ENCODE data around the gene CDH4. TPM values are rescaled to one million over a fixed set of nuclear protein-coding genes. Genes with fewer than 3 reads are reported as not detected.

Gene CDH4
- total RNA-seq, 2 donors from 2014 or later = 0.06 to 0.08 TPM

DNA sequence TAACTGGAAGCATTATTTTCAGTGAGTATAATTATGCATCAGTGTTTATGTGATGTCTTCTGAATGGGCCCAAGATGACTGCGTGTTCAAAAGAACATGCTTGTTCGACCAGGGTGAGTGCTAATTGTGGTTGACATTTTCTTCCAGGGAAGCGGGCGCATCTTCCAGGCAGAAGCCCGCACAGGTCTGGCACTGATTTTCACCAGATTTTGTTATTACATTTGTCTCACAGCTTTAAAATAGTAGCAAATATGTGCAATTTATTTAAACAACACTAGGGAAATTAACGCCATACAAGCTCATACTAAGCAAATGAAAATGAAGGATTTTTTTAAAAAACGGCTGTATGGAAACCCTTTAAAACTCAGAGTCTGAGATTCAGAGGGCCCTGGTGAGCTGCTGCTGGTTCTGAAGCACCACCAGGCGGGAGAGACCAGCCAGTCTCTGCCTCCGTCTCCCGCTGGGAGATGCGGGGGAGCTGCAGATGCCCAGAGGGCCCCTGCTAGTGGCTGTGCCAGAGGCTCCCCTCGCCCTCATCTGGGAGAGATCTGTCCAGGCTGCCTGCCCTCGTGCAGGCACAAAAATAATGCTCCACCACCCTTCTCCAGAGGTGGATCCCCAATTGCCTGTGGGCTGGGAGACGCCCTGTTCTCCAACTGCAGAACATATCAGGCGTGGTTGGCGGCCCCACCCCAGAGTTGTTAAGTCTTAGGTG is 516.7 kb downstream of the CDH4 start:
- ATAC-seq (no peak), DNase-seq (no peak)
- intact Hi-C loops (cut with DNase I) = no loop called here

DNA sequence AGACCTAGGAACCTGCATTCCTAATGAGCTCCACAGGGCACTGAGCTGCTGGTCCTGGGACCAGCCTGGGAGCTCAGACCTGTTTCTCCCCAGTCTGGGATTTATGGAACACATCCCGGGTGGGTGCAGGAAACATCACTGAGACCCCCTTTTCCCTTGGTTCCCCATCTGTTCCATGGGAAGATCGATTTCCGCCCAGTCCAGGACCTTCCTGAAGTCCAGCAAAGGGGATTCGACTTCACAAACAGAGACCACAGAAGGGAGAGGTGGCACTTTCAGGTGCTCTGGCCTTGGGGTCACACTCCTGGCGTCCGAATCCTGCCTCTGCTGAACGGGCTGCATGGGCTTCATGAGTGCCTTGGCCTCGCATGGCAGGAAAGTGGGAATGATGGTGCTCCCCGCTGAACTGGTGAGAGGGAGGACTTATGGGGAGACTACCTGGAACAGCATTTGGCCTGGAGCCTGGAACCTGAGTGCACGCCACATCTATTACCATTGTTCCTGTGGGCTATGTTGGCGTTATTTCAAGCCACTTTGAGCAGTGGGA is 517.3 kb downstream of the CDH4 start:
- intact Hi-C loops (cut with DNase I) = no loop called here
- ATAC-seq = no peak
- no peak for DNase-seq

DNA sequence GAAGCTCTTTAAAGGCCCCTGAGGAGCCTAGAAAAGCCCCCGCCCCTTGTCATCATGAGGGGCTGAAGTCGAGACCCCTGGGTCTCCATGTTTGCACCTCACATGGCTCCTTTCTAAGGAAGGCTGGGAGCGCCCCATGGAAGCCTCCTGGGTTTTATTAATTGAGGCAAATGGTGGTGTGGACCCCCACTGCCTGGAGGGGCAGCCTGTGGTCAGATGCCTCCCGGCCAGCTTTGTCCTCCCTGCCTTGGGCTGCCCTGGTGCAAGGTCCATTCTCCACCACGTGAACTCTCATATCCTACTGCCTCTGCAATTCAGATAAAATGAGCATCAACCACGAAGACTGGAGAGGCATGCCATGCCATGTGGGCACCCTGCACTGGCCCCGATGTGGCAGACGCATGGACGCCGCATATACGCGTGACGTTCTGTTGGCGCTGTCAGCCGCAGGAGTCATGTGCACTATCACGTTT is 518.1 kb downstream of the CDH4 start:
- DNase-seq (no peak), ATAC-seq (no peak)
- intact Hi-C loops (cut with DNase I) = no loop called here

DNA sequence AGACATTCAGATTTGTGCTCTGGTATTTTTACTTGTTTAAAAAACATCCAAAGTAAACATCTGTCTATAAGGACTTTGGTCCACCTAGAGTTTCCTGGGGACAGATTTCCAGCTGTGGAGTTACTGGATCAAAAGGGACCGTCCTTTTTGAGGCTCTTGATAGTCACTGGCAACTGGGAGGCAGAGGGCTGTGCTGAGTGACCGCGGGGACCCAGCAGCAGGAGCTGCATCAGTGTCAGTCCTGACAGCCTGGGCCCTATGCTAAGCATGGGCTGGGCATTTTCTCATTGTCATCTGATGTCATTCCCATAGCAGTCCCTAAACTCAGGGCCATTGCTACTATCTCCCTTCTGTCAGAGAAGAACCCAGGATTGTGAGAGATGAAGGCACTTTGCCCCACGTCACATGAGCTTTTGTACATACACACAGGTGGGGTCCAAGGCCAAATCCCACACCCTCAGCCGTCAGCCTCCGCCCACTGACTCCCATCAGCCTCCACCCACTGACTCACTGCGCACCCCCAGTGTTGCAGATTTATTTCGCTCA is 519.8 kb downstream of the CDH4 start:
- no peak for DNase-seq
- intact Hi-C loops (cut with DNase I) = no loop called here
- no peak for ATAC-seq

DNA sequence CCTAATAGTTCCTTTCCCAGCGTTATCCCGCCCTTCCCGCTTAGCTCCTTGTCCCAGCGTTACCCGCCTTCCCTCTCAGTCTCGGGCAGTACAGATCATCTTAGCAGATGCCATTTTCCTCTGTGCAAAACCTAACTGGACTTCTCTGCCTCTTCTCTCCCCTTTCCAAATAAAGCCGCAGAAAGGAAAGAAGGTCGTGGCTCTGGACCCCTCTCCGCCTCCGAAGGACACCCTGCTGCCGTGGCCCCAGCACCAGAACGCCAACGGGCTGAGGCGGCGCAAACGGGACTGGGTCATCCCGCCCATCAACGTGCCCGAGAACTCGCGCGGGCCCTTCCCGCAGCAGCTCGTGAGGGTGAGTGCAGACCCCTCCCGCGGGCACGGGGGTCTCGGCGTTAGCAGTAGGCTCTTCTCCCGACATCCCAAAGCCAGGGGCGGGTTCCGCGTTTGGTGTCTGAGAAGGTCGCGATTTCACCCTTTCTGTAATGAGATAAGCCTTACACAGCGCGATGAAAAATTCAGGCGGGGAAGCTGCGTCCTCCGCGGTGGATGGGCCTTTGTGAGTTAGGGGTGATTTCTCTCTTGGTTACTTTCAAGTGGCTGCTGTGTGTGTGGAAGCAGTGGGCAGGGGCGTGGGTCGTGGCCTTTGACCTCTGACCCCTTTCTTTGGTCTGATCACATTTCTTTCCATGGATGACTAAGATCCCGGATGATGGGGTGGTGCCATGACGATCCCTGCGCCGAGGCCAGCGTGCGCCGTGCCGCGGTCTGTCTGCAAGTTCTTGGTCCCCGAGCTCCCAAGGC is 521.0 kb downstream of the CDH4 start:
- no peak for DNase-seq
- intact Hi-C loops (cut with DNase I) = no loop called here
- ATAC-seq = no peak

DNA sequence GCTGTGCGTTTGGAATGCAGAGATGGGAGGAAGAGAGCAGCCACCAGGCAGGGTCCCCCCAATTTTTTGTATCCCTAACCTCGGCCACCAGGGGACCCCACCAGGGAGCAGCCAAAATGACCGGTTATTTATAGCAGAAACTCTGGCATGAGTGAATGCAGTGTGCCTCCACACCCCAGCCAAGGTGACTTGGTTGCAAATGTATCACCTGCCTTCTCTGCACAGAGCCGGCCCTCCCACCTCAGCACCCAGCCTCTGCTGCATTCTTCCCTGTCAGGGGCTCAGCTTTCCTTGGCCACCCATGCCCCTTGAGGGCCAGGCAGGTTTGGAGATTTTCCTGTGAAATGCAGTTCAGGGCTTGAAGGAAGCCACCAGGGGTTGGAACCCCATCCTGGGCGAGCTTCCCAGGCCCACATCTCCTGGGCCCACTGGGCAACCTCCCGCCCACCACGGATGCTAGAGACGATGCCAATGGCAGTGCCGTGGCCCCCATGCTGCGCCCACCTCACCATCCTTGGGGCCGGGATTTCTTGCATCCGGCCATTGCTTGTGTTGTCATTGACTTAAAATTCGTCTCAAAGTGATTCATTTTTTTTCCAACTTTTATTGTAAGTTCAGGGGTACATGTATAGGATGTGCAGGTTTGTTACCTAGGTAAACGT is 522.0 kb downstream of the CDH4 start:
- intact Hi-C loops (cut with DNase I) = no loop called here
- ATAC-seq (no peak), DNase-seq (no peak)

DNA sequence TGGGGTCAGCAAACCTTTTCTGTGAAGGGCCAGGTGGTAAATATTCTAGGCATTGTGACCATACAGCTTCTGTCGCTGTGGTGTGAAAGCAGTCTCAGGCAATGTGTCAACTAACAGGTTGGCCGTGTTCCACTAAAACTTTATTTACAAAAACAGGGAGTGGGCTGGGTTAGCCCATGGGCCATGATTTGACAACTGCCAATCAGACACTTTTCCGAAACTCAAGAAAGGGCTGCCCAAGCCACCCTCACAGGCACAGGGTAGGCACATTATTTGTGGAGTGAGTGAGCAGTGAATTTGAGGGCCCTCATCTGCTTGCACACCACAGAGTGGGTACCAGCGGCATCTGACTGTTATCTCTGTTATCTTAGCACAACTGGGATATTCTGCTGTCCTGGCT is 523.4 kb downstream of the CDH4 start:
- ATAC-seq (no peak), DNase-seq (no peak)
- intact Hi-C loops (cut with DNase I) = no loop called here

DNA sequence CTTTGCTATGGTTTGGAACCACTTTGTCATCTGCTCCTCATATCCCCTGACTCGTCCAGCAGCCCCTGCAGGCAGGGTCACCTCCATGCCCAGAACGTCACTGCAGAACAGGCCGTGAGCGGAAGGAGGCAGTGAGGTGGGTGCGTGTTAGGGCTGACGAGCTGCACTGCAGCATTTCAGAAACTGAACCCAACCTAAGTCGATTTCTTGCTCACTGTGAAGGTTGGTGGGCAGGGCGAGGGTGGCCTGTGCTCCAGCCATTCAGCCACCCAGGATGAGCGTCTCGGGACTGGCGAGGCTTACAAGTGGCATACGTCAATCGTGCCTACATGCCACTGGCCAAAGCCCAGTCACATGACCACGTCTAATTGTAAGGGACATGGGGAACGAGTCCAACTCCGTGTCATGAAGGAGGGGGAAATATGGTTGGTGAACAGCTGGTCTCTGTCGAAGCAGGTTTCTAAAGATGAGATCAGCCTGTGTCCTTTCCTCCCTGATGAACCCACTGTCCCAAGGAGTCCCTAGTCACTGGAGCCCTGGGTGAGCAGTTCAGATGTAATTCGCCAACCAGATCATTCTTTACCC is 524.5 kb downstream of the CDH4 start:
- no peak for ATAC-seq
- intact Hi-C loops (cut with DNase I) = no loop called here
- no peak for DNase-seq

DNA sequence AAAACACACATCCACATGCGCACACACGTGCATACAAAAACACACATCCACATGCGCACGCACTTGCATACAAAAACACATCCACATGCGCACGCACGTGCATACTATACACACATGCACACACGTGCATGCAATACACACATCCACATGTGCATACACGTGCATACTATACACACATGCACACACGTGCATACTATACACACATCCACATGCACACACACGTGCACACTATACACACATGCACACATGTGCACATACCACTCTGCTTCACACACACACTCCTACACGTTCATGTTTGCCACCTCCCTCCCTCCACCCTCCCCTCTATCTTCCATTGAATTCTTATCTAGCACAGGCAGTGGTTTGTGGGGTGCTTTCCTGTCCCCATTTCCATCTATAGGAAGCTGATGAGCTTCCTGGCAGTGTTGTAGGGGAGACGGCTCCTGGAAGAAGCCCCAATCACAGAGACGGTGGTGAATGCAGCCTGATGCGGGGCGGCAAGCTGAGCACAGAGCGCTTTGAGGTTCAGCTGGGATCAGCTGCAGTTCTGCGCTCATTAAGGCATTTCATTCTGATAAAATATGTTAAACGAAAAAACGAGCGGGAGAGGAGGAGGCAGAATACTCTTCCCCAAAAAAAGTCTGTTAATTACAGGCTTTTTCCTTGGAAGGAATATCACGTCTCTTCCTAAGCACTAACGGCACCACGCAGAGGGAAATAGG is 525.9 kb downstream of the CDH4 start:
- DNase-seq (no peak), ATAC-seq (no peak)

DNA sequence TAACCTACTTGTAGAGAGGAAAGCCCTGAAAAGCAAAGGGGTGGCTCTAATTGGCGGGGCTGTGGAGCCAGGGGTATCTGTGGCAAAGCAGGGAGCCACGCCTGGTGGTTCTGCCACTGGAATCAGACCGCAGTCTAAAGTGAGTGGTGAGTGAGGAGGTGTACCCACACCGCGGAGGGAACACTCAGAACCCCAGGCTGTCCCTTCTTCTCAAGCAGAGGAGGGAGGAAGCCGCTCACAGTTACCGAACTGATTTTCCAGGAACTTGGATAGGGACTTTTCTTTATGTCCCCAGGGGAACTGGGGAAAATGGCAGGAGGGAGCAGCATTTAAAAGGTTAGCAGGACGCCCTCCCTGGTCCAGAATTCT is 526.4 kb downstream of the CDH4 start:
- ATAC-seq = no peak
- intact Hi-C loops (cut with DNase I) = no loop called here

More for the DNA sequence above, 525.9 kb downstream of the CDH4 start:
- intact Hi-C loops (cut with DNase I) = no loop called here

DNA sequence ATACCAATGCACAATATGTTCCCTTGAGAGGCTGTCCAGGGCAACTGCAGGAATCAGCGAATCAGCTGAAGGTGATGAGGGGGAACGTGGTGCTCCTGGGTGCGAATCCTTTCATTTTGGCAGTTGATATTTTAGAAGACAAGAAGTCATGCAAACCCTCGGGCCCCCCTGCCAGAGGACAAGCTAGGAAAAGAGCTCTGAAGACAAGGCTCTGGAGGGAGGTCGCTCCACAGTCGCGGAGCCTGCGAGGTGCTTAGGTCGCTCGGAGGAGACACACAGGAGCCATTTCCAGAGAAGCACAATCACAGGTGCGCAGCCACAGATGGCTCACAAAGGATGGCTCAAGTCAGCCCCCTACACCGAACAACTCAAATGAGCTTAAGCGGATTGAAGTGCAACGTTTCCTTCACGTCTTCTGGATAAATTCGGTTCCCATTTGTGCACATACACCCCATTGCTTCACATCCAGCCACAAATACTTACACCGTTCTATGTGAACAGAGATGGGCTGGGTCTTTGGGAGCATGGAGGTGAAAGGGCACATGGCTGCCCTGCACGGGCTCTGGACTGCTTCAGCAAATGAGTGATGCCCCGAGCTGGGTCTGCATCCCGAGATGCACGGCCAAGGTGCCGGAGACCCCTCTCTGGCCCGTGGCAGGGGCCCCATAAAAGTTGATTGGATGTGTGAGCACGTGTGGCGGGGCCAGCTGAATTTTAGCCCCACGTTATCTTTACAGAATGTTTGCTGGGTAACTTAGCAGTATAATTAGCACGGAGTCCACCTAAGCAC is 527.3 kb downstream of the CDH4 start:
- no peak for ATAC-seq
- intact Hi-C loops (cut with DNase I) = no loop called here
- DNase-seq = no peak

More for the DNA sequence above, 526.4 kb downstream of the CDH4 start:
- DNase-seq = no peak

DNA sequence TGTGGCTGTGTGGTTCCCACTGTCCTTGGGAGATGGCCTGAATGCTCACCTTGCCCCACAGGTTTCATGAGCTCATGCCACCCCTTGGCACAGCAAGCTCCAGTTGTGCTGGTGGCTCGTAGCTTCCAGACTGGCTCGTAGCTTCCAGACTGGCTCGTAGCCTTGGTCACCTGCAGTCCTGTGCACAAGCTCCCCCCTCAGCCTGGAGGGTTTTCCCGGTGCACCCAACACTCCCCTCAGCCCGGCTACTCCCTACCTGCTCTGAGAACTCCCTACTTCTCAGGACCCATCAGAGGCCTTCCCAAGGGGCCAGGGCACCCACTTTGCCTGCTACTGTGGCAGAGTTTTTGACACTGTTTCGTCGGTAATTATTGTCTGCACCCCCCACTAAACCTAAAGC is 528.0 kb downstream of the CDH4 start:
- intact Hi-C loops (cut with DNase I) = no loop called here
- DNase-seq (no peak), ATAC-seq (no peak)

DNA sequence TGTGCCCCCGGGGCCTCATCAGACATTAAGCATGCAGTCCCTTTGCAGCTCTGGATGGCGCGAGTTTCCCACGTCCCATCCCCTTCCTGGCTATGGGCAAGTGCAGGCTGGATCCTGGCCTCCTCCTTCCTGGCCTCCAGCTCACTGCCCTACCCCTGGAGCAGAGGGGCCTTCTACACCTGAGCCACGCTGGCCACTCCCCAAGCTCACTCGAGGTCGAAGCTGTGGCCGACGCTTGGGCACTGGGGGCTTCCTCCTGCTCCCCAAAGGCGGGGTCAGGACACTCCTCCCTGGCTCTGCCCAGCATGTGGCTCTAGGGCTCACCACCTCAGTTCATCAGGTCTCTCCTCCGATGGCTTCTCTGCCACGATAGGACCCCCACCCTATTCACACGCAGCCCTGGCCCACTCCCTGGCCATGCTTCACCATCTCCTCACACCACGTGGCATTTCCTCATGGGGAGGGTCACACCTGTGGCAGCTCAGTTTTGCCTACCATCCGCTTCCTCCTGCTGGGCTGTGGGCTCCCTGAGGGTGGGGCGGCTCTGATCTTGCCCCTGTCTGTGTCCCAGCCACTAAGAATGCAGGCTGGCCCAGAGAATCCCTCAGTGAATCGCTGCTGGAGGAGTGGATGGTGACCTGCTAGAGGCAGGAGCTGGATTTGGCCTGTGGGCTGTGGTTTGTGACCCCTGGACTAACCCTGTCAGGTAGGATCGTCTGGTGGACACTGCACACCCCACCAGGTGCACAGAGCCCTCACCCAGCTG is 532.9 kb downstream of the CDH4 start:
- ATAC-seq = no peak
- intact Hi-C loops (cut with DNase I) = no loop called here
- DNase-seq = no peak

DNA sequence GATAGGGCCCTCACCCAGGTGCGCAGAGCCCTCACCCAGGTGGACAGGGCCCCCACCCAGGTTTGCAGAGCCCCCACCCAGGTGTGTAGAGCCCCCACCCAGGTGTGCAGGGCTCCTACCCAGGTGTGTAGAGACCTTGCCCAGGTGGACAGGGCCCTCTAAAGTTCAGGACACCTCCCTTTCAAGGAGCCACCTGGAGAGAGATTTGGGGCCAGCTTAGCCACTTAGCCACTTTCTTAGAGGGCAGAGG is 533.4 kb downstream of the CDH4 start:
- DNase-seq (no peak), ATAC-seq (no peak)
- intact Hi-C loops (cut with DNase I) = no loop called here

DNA sequence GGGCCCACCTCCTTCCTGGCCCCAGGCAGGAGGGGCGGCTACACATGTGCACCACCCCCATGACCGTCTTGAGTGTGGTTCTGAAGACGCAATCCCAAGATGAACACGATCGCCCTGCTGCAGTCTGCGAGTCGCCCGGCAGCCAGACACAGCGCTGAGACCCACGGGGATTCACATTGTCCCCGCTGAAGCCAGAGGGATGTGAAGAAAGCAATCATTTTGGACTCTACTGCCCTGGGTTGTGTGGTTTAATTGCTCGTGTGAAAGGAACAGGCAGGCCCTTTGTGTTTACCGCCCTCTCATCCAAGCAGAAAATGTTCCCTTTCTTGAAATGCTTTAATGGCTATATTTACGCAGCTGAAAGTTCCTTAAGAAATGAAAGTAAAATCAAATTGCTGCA is 534.2 kb downstream of the CDH4 start:
- ATAC-seq (no peak), DNase-seq (no peak)
- intact Hi-C loops (cut with DNase I) = no loop called here

DNA sequence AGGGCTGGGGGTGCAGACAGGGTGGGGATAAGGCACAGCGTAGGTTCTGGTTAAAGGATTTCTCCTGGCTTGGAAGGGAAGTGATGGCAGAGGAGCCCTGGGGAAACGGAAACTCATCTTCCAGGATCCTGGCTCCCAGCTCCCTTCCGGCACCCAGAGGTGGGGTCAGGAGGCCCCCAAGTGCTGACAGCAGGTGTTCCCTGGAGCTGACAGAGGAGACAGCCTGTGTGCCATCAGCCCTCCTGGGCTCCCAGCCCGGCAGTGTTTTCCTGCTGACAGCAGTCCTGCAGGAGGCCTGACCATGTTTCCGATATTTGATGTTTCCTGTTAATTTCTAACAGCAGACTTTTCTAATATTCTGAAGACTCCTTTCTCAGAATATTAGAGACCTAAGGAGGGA is 536.3 kb downstream of the CDH4 start:
- intact Hi-C loops (cut with DNase I) = no loop called here
- no peak for ATAC-seq
- no peak for DNase-seq

DNA sequence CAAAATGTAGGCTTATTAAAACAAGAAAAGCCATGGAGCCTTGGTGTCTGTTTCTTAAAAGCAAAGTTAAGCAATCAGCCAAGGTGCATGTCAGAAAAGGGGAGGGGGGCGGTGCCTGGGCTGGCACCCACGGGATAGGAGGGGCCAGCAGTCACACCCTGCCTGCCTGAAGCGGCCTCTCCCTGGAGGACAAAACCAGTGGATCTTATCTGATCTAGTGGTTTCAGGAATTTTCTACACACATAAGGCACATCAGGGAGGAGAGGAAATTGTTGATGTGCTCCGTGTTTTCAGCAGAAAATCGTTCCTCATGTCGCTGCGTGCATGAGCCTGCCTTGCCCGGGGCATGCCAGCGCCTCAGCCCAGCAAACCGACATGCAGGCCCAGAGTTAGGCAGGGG is 537.3 kb downstream of the CDH4 start:
- intact Hi-C loops (cut with DNase I) = no loop called here
- no peak for DNase-seq
- ATAC-seq = no peak
